Endothelial cell of umbilical vein (primary cell): Measurements from ENCODE around the gene NUBP1. TPM values are rescaled to one million over a fixed set of nuclear protein-coding genes. Genes with fewer than 3 reads are reported as not detected.

ENCODE experiments used
- Bru-seq: library from RNA; stranded (reverse); fragments of 400-500 nt; gene quantifications from one replicate; lab custom pipeline; 2021; lab: Mats Ljungman, UMichigan
- BruChase-seq, 2 experiments: library from RNA; stranded (reverse); fragments of 400-500 nt; gene quantifications; one replicate each; lab custom pipeline; 2021; lab: Mats Ljungman, UMichigan
- BruUV-seq: library from RNA; stranded (reverse); fragments of 400-500 nt; replicated peaks from 2 replicates; lab custom pipeline; 2021; lab: Mats Ljungman, UMichigan
- CTCF ChIA-PET: fragments of 300-600, 350-600 bp; sonication (Branson Sonifier 250); formaldehyde crosslinking; loops from one replicate; lab custom pipeline; 2021; ENCODE audit warnings: antibody characterized with exemption, inconsistent platforms; lab: Charles Lee
- POLR2A ChIA-PET: fragments of 300-600, 350-600 bp; sonication (Branson Sonifier 250); formaldehyde crosslinking; loops from one replicate; lab custom pipeline; 2021; ENCODE audit warnings: antibody characterized with exemption, inconsistent platforms; lab: Charles Lee
- DNase-seq: peaks from one replicate; pipeline ENCODE4 v3.0.0-alpha.2; 2011; ENCODE audit warnings: low read depth, low spot score
- FAIRE-seq: peaks from 2 replicates; lab custom pipeline; 2011; peaks lifted over from hg19 to GRCh38; lab: Jason Lieb, UNC
- H2AFZ ChIP-seq: 2 replicates; pipeline ENCODE4 v1.6.0; 2012; ENCODE audit warnings: low read depth, low read length, control low read depth, inconsistent platforms
- H3K27ac ChIP-seq: 2 replicates; pipeline ENCODE4 v1.5.1; 2011; ENCODE audit warnings: low read depth, mild to moderate bottlenecking, control low read depth, low read length, moderate library complexity; ENCODE audit not compliant: insufficient read depth
- H3K27me3 ChIP-seq, 2 experiments: 2 replicates each; pipeline versions ENCODE4 v1.6.0 to v1.6.1; 2011; ENCODE audit warnings: low read length in 2 of 2, mixed read lengths in 1 of 2; ENCODE audit not compliant: control insufficient read depth in 2 of 2, insufficient read depth in 2 of 2
- H3K36me3 ChIP-seq, 2 experiments: 2 replicates in 1 of 2; 3 replicates in 1 of 2; pipeline ENCODE4 v1.5.1; 2011; ENCODE audit warnings: low read length in 2 of 2, mild to moderate bottlenecking in 1 of 2, moderate library complexity in 1 of 2; ENCODE audit not compliant: control insufficient read depth in 2 of 2, insufficient read depth in 2 of 2; ENCODE audit errors: extremely low read depth in 1 of 2
- H3K4me1 ChIP-seq: 3 replicates; pipeline ENCODE4 v1.5.1; 2011; ENCODE audit warnings: mild to moderate bottlenecking, low read length; ENCODE audit not compliant: control insufficient read depth, insufficient read depth; ENCODE audit errors: extremely low read depth
- H3K4me2 ChIP-seq: 2 replicates; pipeline ENCODE4 v1.6.1; 2011; ENCODE audit warnings: low read length, control low read depth, mixed read lengths; ENCODE audit not compliant: insufficient read depth
- H3K4me3 ChIP-seq, 3 experiments: fragments of 200-600 bp in 1 of 3; sonication (generic), shearing (Covaris generic) in 1 of 3; replicated peaks in 1 of 3; 2 replicates each; pipeline ENCODE4 v1.5.1; 2011 to 2016; ENCODE audit warnings: control low read depth in 3 of 3, low read length in 3 of 3, mild to moderate bottlenecking in 2 of 3, inconsistent platforms in 1 of 3, low read depth in 1 of 3, moderate library complexity in 1 of 3; ENCODE audit not compliant: insufficient read depth in 1 of 3
- H3K79me2 ChIP-seq: 2 replicates; pipeline ENCODE4 v1.6.0; 2012; ENCODE audit warnings: low read length, inconsistent platforms; ENCODE audit not compliant: control insufficient read depth, insufficient read depth
- H3K9ac ChIP-seq: replicated peaks from 2 replicates; pipeline ENCODE3; 2011; ENCODE audit warnings: low read length, control low read depth; ENCODE audit not compliant: insufficient read depth; ENCODE audit errors: extremely low read depth
- H3K9me1 ChIP-seq: replicated peaks from 3 replicates; pipeline ENCODE4 v1.6.0; 2011; ENCODE audit warnings: mild to moderate bottlenecking, low read length; ENCODE audit not compliant: control insufficient read depth, insufficient read depth; ENCODE audit errors: extremely low read depth
- H3K9me3 ChIP-seq: replicated peaks from 2 replicates; pipeline ENCODE4 v1.5.1; 2012; ENCODE audit warnings: low read length, inconsistent platforms; ENCODE audit not compliant: control insufficient read depth, insufficient read depth
- H4K20me1 ChIP-seq: replicated peaks from 2 replicates; pipeline ENCODE3; 2011; ENCODE audit warnings: mild to moderate bottlenecking, low read length; ENCODE audit not compliant: control insufficient read depth, insufficient read depth; ENCODE audit errors: extremely low read depth
- JUN ChIP-seq: IDR thresholded peaks from 2 replicates; pipeline ENCODE4 v1.6.1; 2011; ENCODE audit warnings: borderline replicate concordance, low read depth; ENCODE audit not compliant: insufficient read length, insufficient read depth
- POLR2A ChIP-seq: IDR thresholded peaks from 2 replicates; pipeline ENCODE4 v1.6.1; 2012; ENCODE audit warnings: low read depth, mild to moderate bottlenecking, control low read depth, low read length
- POLR2AphosphoS5 ChIP-seq: IDR thresholded peaks from 2 replicates; pipeline ENCODE4 v1.6.1; 2012; ENCODE audit warnings: low read depth, mild to moderate bottlenecking, control low read depth, low read length, moderate library complexity; ENCODE audit not compliant: insufficient read depth
- dilution Hi-C: fragments of 300-500 bp; cut with MboI; formaldehyde crosslinking; loops from one replicate; pipeline ENCODE4 v1.15.0; 2019; ENCODE audit warnings: low sequenced_read_pairs; ENCODE audit not compliant: extremely low pct_ligation_motif_present
- intact Hi-C: fragments of 100-400 bp; cut with micrococcal nuclease; formaldehyde crosslinking; loops from one replicate; pipeline ENCODE4 v1.10.0; 2022
- long read RNA-seq: library from polyadenylated mRNA; stranded (forward); transcript quantifications from one replicate; pipeline ENCODE4 v2.0.0, GENCODE V29; 2021
- polyA minus RNA-seq, 3 experiments: library from RNA; depleted of rRNA, polyadenylated mRNA; stranded (reverse); fragments of >200 nt; gene quantifications; 1 replicate in 1 of 3; 2 replicates in 2 of 3; pipeline ENCODE4 v1.2.3, GENCODE V29; 2011
- polyA plus RNA-seq, 4 experiments: library from polyadenylated mRNA; depleted of rRNA in 3 of 4; stranded (reverse) in 3 of 4; unstranded in 1 of 4; fragments of >200 nt; gene quantifications; 2 replicates each; pipeline versions ENCODE4 v1.2.1 to v1.2.3, GENCODE V29; 2011 to 2012; ENCODE audit warnings: missing spikeins in 1 of 4
- total RNA-seq: library from RNA; stranded (reverse); gene quantifications from 2 replicates; pipeline ENCODE4 v1.2.3, GENCODE V29; 2021
- TF ChIP-seq, protein P1 (sequence below): IDR thresholded peaks from 2 replicates; pipeline ENCODE4 v1.6.1; 2011; ENCODE audit not compliant: insufficient read depth, insufficient read length

NUBP1 gene
- total RNA-seq (23.6 and 28.7 TPM in 2 replicates), polyA plus RNA-seq (27.9 and 30.8 TPM in 2 replicates), polyA minus RNA-seq (26.2 and 29.3 TPM in 2 replicates), Bru-seq, nascent RNA (percentile 55 among the genes with signal in this experiment), BruChase-seq, experiment 1, labeled RNA remaining after a 6-hour chase (percentile 62 among the genes with signal in this experiment), BruChase-seq, experiment 2, labeled RNA remaining after a 2-hour chase (percentile 58 among the genes with signal in this experiment)
- polyA plus RNA-seq (2011; cell fraction: cytosol; rRNA removed) = 43.6 and 49.2 TPM in 2 replicates
- polyA plus RNA-seq (2011; cell fraction: nucleus; rRNA removed) = 27.6 TPM in 2 replicates
- 22.3 and 26.8 TPM in 2 replicates for polyA plus RNA-seq (2012)
- polyA minus RNA-seq (2011; cell fraction: cytosol; rRNA and poly(A)+ RNA removed) = 17.9 TPM
- 7.7 and 12.8 TPM in 2 replicates for polyA minus RNA-seq (2011; cell fraction: nucleus; rRNA and poly(A)+ RNA removed)
- long read RNA-seq, transcript NUBP1-201 (11 exons, 1,228 nt) = major isoform, 58 of 71 reads
- long read RNA-seq, partial matches to known transcripts = 2 of 71 reads
- long read RNA-seq, other reads (novel, unspliced or antisense) = 9 of 71 reads

DNA sequence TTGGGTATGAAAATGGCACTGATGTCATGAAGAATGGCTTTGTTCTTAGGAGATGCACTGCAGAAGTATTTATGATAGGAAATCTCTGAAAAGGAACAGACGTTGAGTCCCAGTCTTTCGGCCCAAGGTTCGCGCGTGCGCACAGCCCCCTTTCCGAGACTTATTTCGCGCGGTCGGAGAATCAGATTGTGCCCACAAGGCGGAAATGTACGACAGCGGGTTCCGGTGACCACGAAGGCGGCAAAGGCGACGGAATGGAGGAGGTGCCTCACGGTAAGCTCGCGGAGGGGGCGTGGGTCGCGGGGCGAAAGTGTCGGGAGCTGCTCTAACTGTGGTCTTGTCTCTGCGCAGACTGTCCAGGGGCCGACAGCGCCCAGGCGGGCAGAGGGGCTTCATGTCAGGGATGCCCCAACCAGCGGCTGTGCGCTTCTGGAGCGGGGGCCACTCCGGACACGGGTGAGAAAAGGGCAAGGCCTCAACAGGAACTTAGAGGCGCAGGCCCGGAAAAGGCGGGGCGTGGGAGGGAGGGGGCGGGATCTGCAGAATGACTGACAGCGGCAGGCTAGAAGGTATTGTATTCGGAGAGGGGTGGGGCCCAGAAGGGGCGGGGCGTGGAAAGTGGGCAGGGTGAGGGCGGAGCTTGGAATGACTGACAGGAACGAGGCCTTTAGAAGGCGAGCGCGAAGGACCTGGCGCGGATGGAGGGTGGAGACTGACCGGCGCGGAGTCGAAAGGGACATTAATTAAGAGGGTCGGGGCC lies at the start of gene NUBP1:
NUBP1 (plus strand) TSS at position 233 of the 760 bp plus-strand sequence; CDS start at position 255, 22 bp downstream.
- peak; percentile 96 for FAIRE-seq
- H3K4me1 ChIP-seq = peaks cover 7% of the 10 kb centered on the region
- no peaks in the 10 kb centered on the region for H4K20me1 ChIP-seq
- intact Hi-C loops (loop anchor here (1.0 to 5.0 kb wide), 4 partner anchors 84 to 356 kb away; partner anchors contain the start of genes ATF7IP2 and DEXI), dilution Hi-C loops (no loop called here)
- H3K36me3 ChIP-seq = no peaks in the 10 kb centered on the region
- TF ChIP-seq POLR2A (peak; percentile 86), JUN (no peak), POLR2AphosphoS5 (peak; percentile 85)
- TF ChIP-seq, protein P1, sequence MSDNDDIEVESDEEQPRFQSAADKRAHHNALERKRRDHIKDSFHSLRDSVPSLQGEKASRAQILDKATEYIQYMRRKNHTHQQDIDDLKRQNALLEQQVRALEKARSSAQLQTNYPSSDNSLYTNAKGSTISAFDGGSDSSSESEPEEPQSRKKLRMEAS = peak; percentile 57
- H3K27me3 ChIP-seq = no peaks in the 10 kb centered on the region
- BruUV-seq = TSS peak; percentile 83
- peak within 1 kb of the TSS; percentile 82 for H3K4me2 ChIP-seq
- no peaks in the 10 kb centered on the region for H3K79me2 ChIP-seq
- peak within 1 kb of the TSS; percentile 86 for H3K9ac ChIP-seq
- peak within 1 kb of the TSS; percentile 80 for H3K27ac ChIP-seq
- H3K4me3 ChIP-seq = peak within 1 kb of the TSS; percentile 3 to 72 (median 56)
- CTCF ChIA-PET = interaction anchor here (0.6 to 1.6 kb wide), 10 partner anchors 10 to 1324 kb away, joined by 3 to 16 read pairs (median 4); partner anchors contain the start of genes DEXI and EMP2
- H3K9me1 ChIP-seq = no peaks in the 10 kb centered on the region
- peak; percentile 100 for DNase-seq
- no peaks in the 10 kb centered on the region for H3K9me3 ChIP-seq
- peak within 1 kb of the TSS; percentile 83 for H2AFZ ChIP-seq
- POLR2A ChIA-PET = interaction anchor here (0.7 to 1.1 kb wide), 4 partner anchors 9 to 375 kb away, joined by 3 read pairs; no protein-coding TSS in a partner anchor
